ENCODE data around the gene BMP3. TPM values are rescaled to one million over a fixed set of nuclear protein-coding genes. Genes with fewer than 3 reads are reported as not detected.

Gene BMP3
- total RNA-seq, 1 experiment from 2014 or later: 1.8 TPM

- ChIA-PET POLR2A (ENCODE audit: unreplicated experiment) (interaction anchor here (0.7 kb wide), 1 partner anchor 8 kb away, joined by 5 read pairs; the partner anchor contains the start of gene BMP3), CTCF (interaction anchor here (1.0 to 1.9 kb wide), 3 partner anchors 49 to 676 kb away, joined by 4 to 10 read pairs (median 7); no protein-coding TSS in a partner anchor)
- ATAC-seq: peak; percentile 53; the same call in 1 of the 2 replicates
- Histone ChIP-seq H3K4me3 (ENCODE audit: low read length) (no peak overlapping the region), H3K27ac (ENCODE audit: low read length) (no peak overlapping the region), H2AFZ (ENCODE audit: low read length) (no peak overlapping the region), H4K20me1 (ENCODE audit: low read length) (no peaks in the 10 kb centered on the region), H3K27me3 (ENCODE audit: low read length) (no peaks in the 10 kb centered on the region), H3K4me1 (ENCODE audit: insufficient read depth, low read length) (peaks cover 14% of the 10 kb centered on the region), H3K4me2 (ENCODE audit: low read length) (peak overlapping the region; percentile 44; the same call in 1 of the 2 replicates), H3K9me2 (replicated peaks; ENCODE audit: low read length) (no peaks in the 10 kb centered on the region), H3K9me3 (ENCODE audit: low read length) (no peaks in the 10 kb centered on the region), H3K36me3 (ENCODE audit: low read depth, low read length) (no peaks in the 10 kb centered on the region; the same call in 1 of the 2 replicates), H3K79me2 (ENCODE audit: low read length) (no peaks in the 10 kb centered on the region), H3F3A (ENCODE audit: low read length, unreplicated experiment) (no peaks in the 10 kb centered on the region), H3K9ac (ENCODE audit: low read length) (no peak overlapping the region)
- intact Hi-C loops (cut with micrococcal nuclease): no loop called here
- no TSS peak for BruUV-seq (replicated peaks)
- TF ChIP-seq EZH2phosphoT487 (IDR thresholded peaks at IDR 0.05; ENCODE audit: borderline replicate concordance, low read length) (no peak), CTCF (conservative IDR thresholded peaks at IDR 0.05; ENCODE audit: low read depth, low read length) (no peak), EZH2 (IDR thresholded peaks at IDR 0.05; ENCODE audit: low read length, unreplicated experiment) (no peak)
- no peak for DNase-seq
Measured at GRCh38 chr4:81038636-81039350, 8.3 kb downstream of the BMP3 start.

- Histone ChIP-seq H4K20me1 (ENCODE audit: low read length) (no peaks in the 10 kb centered on the region), H3K4me1 (ENCODE audit: insufficient read depth, low read length) (peaks cover 14% of the 10 kb centered on the region), H3K79me2 (ENCODE audit: low read length) (no peaks in the 10 kb centered on the region), H3K27ac (ENCODE audit: low read length) (no peak overlapping the region), H3K4me3 (ENCODE audit: low read length) (no peak overlapping the region), H3F3A (ENCODE audit: low read length, unreplicated experiment) (no peaks in the 10 kb centered on the region), H3K27me3 (ENCODE audit: low read length) (no peaks in the 10 kb centered on the region), H3K36me3 (ENCODE audit: low read depth, low read length) (no peaks in the 10 kb centered on the region; the same call in 1 of the 2 replicates), H3K9ac (ENCODE audit: low read length) (no peak overlapping the region), H3K4me2 (ENCODE audit: low read length) (peak overlapping the region; percentile 44), H2AFZ (ENCODE audit: low read length) (no peak overlapping the region), H3K9me2 (replicated peaks; ENCODE audit: low read length) (no peaks in the 10 kb centered on the region), H3K9me3 (ENCODE audit: low read length) (no peaks in the 10 kb centered on the region)
- ChIA-PET CTCF (interaction anchor here (1.0 to 1.9 kb wide), 4 partner anchors 9 to 677 kb away, joined by 4 to 10 read pairs (median 6); partner anchors contain the start of gene BMP3), POLR2A (ENCODE audit: unreplicated experiment) (interaction anchor here (0.6 to 0.7 kb wide), 4 partner anchors 9 to 677 kb away, joined by 3 to 5 read pairs (median 4); partner anchors contain the start of gene BMP3)
- DNase-seq: peak; percentile 47
- ATAC-seq: peak; percentile 81
- intact Hi-C loops (cut with micrococcal nuclease): no loop called here
- TF ChIP-seq CTCF (conservative IDR thresholded peaks at IDR 0.05; ENCODE audit: low read depth, low read length): no peak
- no peak for TF ChIP-seq EZH2phosphoT487 (IDR thresholded peaks at IDR 0.05; ENCODE audit: borderline replicate concordance, low read length)
- no peak for TF ChIP-seq EZH2 (IDR thresholded peaks at IDR 0.05; ENCODE audit: low read length, unreplicated experiment)
- no TSS peak for BruUV-seq (replicated peaks)
Measured at GRCh38 chr4:81039351-81039972, 9.0 kb downstream of the BMP3 start.
